Spinal cord (tissue), 10 donors: ENCODE results near the gene TMIE. TPM values are rescaled to one million over a fixed set of nuclear protein-coding genes. Genes with fewer than 3 reads are reported as not detected.

Experiments used
- DNase-seq, 6 donors: peaks; one replicate each; pipeline versions ENCODE4 v3.0.0 to v3.0.0-alpha.2; 2013 to 2015; ENCODE audit warnings: low spot score in 6 of 6, low read depth in 4 of 6
- H3K27ac ChIP-seq: one replicate; pipeline ENCODE4 v1.5.1; 2013; ENCODE audit warnings: low read depth, low read length, control low read depth
- H3K27me3 ChIP-seq: one replicate; pipeline ENCODE4 v1.6.1; 2013; ENCODE audit warnings: low read length; ENCODE audit not compliant: control insufficient read depth, insufficient read depth
- H3K36me3 ChIP-seq: one replicate; pipeline ENCODE4 v1.6.1; 2013; ENCODE audit warnings: low read length; ENCODE audit not compliant: control insufficient read depth, insufficient read depth
- H3K4me1 ChIP-seq: one replicate; pipeline ENCODE4 v1.6.1; 2013; ENCODE audit warnings: low read length; ENCODE audit not compliant: control insufficient read depth, insufficient read depth
- H3K4me3 ChIP-seq: one replicate; pipeline ENCODE4 v1.5.1; 2013; ENCODE audit warnings: low read depth, low read length, control low read depth
- H3K9me3 ChIP-seq: one replicate; pipeline ENCODE4 v1.6.1; 2013; ENCODE audit warnings: low read length; ENCODE audit not compliant: control insufficient read depth, insufficient read depth
- WGBS: methylation state at CpG from one replicate; pipeline ENCODE4 v1.1.5; 2013; ENCODE audit warnings: missing lambda C conversion rate; ENCODE audit not compliant: insufficient coverage; 5-methylcytosine and 5-hydroxymethylcytosine counted together
- polyA plus RNA-seq, 2 donors: library from polyadenylated mRNA; unstranded; fragments of 120-200 nt; gene quantifications; one replicate each; pipeline ENCODE4 v1.2.1, GENCODE V29; 2013; ENCODE audit not compliant: insufficient read length in 2 of 2
- total RNA-seq, 2 donors: library from RNA; depleted of rRNA in 1 of 2; stranded (reverse); fragments of 120-200 nt in 1 of 2; fragments of >200 nt in 1 of 2; gene quantifications; one replicate each; pipeline versions ENCODE4 v1.2.3 to v1.2.4, GENCODE V29; 2013 to 2014
- donor health status: healthy.

TMIE gene
- total and polyA plus RNA-seq, 4 donors, result 1.5 to 6.8 (median 4.0) TPM

DNA sequence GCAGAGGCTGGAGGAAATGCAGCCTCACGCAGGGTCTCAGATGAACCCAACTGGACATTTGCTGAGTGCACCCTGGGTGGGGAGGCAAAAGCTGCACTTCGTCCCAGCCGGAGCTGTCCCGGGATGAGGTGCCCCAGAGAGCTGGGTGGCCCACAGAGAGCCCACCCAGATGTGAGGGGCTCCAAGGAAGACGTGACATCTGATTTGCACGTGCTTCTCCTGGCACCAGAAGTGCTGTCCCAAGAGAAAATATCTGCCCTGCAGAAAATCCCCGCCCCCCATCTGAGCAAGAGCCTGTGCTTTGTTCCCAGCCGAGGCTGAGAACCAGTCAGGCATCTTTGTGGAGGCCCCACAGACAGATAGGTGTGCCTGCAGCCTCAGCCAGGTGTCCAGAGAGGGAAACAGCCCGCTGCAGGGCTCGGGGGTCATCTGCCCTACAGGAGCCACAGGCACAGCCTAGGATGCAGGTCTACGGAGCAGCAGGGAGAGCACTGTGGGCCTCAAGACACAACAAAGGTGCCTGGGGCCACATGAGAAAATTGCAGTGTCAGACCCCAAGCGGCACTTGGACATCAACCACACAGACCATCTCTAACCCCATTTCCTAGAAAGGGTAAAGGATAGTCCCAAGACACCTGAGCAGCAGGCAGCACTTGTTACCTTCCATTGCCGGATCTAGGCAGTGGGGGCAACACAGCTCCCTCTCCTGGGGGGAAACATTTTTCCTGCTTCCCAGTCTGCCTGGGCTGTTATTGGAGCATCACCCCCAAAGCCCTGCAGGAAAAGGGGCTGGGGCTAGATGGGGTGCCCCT is 5.8 kb downstream of the TMIE start:
- H3K27ac ChIP-seq, result no peak overlapping the region
- H3K27me3 ChIP-seq, result no peaks in the 10 kb centered on the region
- WGBS, result 69% methylated on average over 13 of the region's 13 CpGs
- no peak for DNase-seq
- no peaks in the 10 kb centered on the region for H3K9me3 ChIP-seq
- no peak overlapping the region for H3K4me3 ChIP-seq
- peaks cover 40% of the 10 kb centered on the region for H3K36me3 ChIP-seq
- peaks cover 21% of the 10 kb centered on the region for H3K4me1 ChIP-seq

DNA sequence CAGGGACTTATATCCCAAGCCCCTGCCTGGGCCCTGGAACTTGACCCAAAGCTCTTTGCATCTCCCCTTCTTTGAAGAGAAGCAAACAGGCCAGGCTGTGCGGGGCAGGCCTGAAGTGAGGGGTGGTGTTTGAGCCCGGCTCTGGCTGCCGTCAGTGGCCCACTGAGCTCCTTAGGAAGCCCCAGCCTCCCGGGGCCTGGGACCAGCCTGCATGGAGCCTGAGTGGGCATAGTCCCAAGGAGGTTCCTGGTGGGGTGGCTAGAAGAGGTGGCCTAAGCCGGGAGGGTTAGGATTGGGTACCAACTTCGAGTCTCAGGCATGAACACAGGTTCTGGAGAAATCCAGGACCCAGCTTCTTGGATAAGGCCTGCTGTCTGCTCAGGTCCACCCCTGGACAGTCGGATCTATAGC is 6.4 kb downstream of the TMIE start:
- Histone ChIP-seq H3K4me1 (peaks cover 15% of the 10 kb centered on the region), H3K4me3 (no peak overlapping the region), H3K27me3 (no peaks in the 10 kb centered on the region), H3K9me3 (no peaks in the 10 kb centered on the region), H3K36me3 (peaks cover 45% of the 10 kb centered on the region), H3K27ac (no peak overlapping the region)
- DNase-seq, result no peak
- 83% methylated on average over 6 of the region's 7 CpGs for WGBS

DNA sequence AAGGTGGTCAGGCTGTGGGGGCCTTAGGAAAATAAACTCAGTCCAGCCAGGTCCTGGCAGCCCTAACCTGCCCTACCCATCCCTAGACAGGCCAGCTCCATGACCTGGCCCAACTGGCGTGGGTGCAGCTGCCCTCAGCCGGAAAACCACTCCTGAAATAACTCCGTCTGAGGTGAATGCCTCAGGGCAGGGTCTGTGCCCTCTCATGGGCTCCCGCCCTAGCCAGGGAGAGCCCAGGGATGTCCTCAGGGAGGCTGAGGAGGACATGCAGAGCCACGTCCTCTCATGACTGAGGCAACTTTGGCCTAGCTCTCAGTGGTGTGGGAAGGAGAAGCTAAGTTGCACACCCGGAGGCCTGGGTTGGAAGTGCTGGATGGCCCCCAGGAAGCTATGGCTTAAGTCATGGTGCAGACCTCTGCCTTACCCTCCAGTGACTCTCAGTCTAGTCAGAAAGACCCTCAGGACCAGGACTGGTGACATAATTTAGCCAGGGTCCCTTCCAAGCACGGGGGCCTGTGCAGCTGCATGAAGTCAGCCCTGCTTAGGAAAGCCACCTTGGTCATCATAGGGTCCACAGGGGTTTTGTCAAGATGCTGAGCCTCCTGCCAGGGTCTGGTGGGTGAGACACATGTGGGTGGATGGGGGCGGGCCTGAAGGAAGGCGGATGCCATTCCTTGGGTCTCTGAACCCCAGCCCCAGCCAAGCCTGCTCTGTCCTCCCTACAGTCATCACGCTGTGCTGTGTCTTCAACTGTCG is 7.4 kb downstream of the TMIE start:
- WGBS, result 92% methylated on average over 11 of the region's 11 CpGs
- no peak for DNase-seq
- Histone ChIP-seq H3K9me3 (no peaks in the 10 kb centered on the region), H3K4me3 (no peak overlapping the region), H3K27ac (no peak overlapping the region), H3K4me1 (peaks cover 12% of the 10 kb centered on the region), H3K36me3 (peaks cover 52% of the 10 kb centered on the region), H3K27me3 (no peaks in the 10 kb centered on the region)

DNA sequence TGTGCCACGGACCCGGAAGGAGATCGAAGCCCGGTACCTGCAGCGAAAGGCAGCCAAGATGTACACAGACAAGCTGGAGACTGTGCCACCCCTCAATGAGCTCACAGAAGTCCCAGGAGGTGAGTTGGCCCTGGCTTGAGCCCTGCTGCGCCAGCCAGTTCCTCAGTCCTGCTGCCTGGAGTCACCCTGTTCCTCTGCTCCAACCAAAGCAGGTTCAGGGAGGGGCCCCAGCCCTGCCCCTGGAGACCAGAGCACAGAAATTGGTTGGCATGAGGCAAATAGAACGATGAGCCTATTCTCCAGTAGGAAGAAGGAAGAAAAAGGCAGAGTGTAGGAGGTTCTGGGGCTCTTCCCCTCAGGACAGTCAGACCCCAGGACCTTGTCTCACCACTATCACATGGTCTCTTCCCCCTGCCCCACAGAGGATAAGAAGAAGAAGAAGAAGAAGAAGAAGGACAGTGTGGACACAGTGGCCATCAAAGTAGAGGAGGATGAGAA is 8.0 kb downstream of the TMIE start:
- no peak overlapping the region for H3K4me3 ChIP-seq
- no peak for DNase-seq
- H3K27ac ChIP-seq, result no peak overlapping the region
- 99% methylated on average over 6 of the region's 7 CpGs for WGBS
- H3K9me3 ChIP-seq, result no peaks in the 10 kb centered on the region
- H3K27me3 ChIP-seq, result no peaks in the 10 kb centered on the region
- peaks cover 12% of the 10 kb centered on the region for H3K4me1 ChIP-seq
- peaks cover 52% of the 10 kb centered on the region for H3K36me3 ChIP-seq

DNA sequence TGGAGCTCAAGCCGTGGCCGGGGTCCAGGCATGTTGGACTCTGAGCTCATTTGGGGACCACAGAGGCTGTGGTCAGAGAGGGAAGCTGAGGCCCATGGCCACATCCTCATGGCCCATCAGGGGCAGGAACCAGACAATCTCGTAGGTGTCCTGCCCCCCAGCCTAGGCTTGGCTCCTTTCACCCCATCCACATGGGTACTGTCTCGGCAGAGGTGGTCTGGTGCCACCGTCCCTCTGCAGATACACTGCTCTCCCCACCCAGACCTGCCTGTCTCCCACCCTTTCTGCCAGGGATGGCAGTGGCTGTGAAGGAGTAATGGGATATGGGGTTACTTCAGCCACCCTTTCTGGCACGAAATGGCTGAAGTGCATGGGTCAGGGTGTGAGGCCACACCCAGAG is 8.5 kb downstream of the TMIE start:
- Histone ChIP-seq H3K27me3 (no peaks in the 10 kb centered on the region), H3K4me1 (peaks cover 12% of the 10 kb centered on the region), H3K36me3 (peaks cover 52% of the 10 kb centered on the region), H3K4me3 (no peak overlapping the region), H3K9me3 (no peaks in the 10 kb centered on the region), H3K27ac (no peak overlapping the region)
- no peak for DNase-seq
- 93% methylated on average over 4 of the region's 6 CpGs for WGBS

DNA sequence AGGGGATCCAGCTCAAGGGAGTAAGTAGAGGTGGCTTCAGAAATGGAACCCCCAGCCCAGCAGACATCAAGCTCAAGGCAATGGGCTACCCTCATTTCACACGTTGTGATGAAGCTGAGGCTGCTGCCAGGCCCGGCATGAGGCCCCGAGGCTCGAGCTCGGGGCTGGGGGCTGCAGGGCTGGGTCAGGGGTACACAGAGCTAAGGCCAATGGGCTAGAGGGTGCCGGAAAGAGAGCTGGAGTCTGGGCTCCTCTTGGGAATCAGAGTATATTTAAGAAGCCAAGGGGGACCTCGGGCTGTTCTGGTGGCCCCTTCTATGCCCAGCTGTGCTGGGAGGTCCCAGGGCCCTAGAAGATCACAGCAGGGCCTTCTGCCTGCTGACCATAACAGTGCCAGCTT is 9.0 kb downstream of the TMIE start:
- H3K27me3 ChIP-seq, result no peaks in the 10 kb centered on the region
- H3K4me1 ChIP-seq, result peaks cover 7% of the 10 kb centered on the region
- DNase-seq, result no peak
- no peak overlapping the region for H3K4me3 ChIP-seq
- H3K36me3 ChIP-seq, result peaks cover 52% of the 10 kb centered on the region
- H3K9me3 ChIP-seq, result no peaks in the 10 kb centered on the region
- H3K27ac ChIP-seq, result no peak overlapping the region
- 85% methylated on average over 7 of the region's 7 CpGs for WGBS

DNA sequence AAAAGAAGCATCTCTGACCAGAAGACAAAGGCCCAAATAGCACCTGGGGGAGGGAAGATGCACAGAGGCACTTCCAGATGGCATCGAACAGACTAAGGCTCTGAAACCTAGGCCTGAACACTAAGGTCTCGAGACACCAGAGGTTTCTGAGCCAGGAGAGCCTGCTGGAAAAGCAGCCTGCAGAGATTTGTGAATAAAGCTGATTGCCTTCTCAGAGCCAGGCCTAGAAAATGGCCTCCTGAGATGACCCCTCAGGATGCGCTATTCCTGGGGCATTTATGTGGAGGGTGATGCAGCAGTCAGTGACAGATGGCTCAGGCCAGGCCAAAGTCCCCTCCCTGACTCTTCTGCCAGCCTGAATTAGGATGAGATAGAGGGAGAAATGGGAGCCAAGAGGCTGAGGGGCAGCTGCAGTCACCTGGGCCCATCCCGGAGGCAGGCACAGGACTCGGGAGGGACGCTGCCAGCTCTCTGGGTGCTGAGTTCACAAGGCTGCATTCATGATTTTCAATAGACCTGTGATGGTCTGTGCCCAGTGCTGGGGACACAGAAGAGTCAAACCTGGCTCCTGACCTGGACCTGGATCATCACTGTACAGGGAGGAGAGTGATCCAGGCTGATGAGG is 9.6 kb downstream of the TMIE start:
- Histone ChIP-seq H3K4me3 (no peak overlapping the region), H3K9me3 (no peaks in the 10 kb centered on the region), H3K36me3 (peaks cover 52% of the 10 kb centered on the region), H3K27ac (no peak overlapping the region), H3K27me3 (no peaks in the 10 kb centered on the region), H3K4me1 (peaks cover 8% of the 10 kb centered on the region)
- DNase-seq, result no peak
- WGBS, result 79% methylated on average over 6 of the region's 6 CpGs

DNA sequence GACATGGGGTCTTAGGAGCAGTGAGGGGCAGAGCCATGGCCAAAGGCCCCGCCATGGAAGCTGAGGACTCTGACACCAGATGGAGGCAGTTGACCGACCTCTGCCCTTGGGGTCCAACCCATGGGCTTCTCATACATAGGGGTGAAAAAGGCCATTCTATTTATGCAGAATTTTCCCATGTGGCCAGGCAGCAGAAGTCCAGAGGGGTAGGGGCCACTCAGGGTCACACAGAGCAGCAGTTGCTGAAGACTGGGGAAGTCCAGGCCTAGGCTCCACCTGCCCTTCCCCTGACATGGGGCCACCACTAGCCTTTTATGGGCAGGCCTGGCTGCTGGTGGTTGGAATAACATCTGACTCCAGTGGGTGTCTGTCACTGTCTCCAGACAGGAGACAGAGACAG is 10.1 kb downstream of the TMIE start:
- DNase-seq, result no peak
- H3K4me3 ChIP-seq, result no peak overlapping the region
- H3K27me3 ChIP-seq, result no peaks in the 10 kb centered on the region
- H3K9me3 ChIP-seq, result no peaks in the 10 kb centered on the region
- H3K4me1 ChIP-seq, result peaks cover 8% of the 10 kb centered on the region
- H3K36me3 ChIP-seq, result peaks cover 49% of the 10 kb centered on the region
- 87% methylated on average over 2 of the region's 2 CpGs for WGBS
- H3K27ac ChIP-seq, result no peak overlapping the region

DNA sequence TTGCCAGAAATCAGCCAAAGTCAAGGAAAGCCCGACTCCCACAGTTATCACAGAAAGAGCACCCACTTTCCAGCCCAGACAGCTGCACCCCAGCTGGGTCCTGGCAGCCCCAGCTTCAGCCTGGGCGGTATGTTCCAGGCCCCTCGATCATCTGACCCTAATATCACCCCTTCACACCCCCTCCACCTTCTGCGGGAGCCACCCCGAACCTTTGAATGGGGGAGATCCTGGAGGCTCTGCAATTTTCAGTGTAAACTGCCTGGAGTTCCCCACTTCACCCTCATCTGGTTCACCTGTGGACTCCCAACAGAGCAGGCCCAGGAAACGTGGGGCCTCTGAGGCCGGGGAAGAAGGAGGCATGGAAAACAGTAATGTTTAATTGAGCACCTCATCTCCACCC is 10.6 kb downstream of the TMIE start:
- 100% methylated on average over 2 of the region's 7 CpGs for WGBS
- Histone ChIP-seq H3K27me3 (no peaks in the 10 kb centered on the region), H3K36me3 (peaks cover 46% of the 10 kb centered on the region), H3K9me3 (no peaks in the 10 kb centered on the region), H3K27ac (no peak overlapping the region), H3K4me3 (no peak overlapping the region), H3K4me1 (peaks cover 12% of the 10 kb centered on the region)
- no peak for DNase-seq
